Measurements from ENCODE around the gene FAM174C.

The FAM174C gene

GRCh38 chr19:1249990-1250436 lies 25.3 kb upstream of the FAM174C start:
- in situ Hi-C loops (cut with HindIII; ENCODE audit: low sequenced_read_pairs) = no loop called here

- in situ Hi-C loops (cut with HindIII; ENCODE audit: low sequenced_read_pairs) = no loop called here
Measured at GRCh38 chr19:1250437-1251260, 24.7 kb upstream of the FAM174C start.

- in situ Hi-C loops (cut with HindIII; ENCODE audit: low sequenced_read_pairs) = no loop called here
Measured at GRCh38 chr19:1251330-1252220, 23.8 kb upstream of the FAM174C start.

- in situ Hi-C loops (cut with HindIII; ENCODE audit: low sequenced_read_pairs) = no loop called here
Measured at GRCh38 chr19:1252221-1252820, 23.0 kb upstream of the FAM174C start.

- in situ Hi-C loops (cut with HindIII; ENCODE audit: low sequenced_read_pairs) = no loop called here
Measured at GRCh38 chr19:1252821-1253513, 22.4 kb upstream of the FAM174C start.

GRCh38 chr19:1253514-1254080 lies 21.7 kb upstream of the FAM174C start:
- in situ Hi-C loops (cut with HindIII; ENCODE audit: low sequenced_read_pairs) = no loop called here

GRCh38 chr19:1254081-1254527 lies 21.2 kb upstream of the FAM174C start:
- in situ Hi-C loops (cut with HindIII; ENCODE audit: low sequenced_read_pairs) = no loop called here

GRCh38 chr19:1254530-1255185 lies 20.7 kb upstream of the FAM174C start:
- in situ Hi-C loops (cut with HindIII; ENCODE audit: low sequenced_read_pairs) = no loop called here

- in situ Hi-C loops (cut with HindIII; ENCODE audit: low sequenced_read_pairs) = no loop called here
Measured at GRCh38 chr19:1255186-1256161, 19.9 kb upstream of the FAM174C start.

GRCh38 chr19:1256646-1257474 lies 18.5 kb upstream of the FAM174C start:
- in situ Hi-C loops (cut with HindIII; ENCODE audit: low sequenced_read_pairs) = no loop called here

- in situ Hi-C loops (cut with HindIII; ENCODE audit: low sequenced_read_pairs) = no loop called here
Measured at GRCh38 chr19:1257475-1258162, 17.7 kb upstream of the FAM174C start.

- in situ Hi-C loops (cut with HindIII; ENCODE audit: low sequenced_read_pairs) = no loop called here
Measured at GRCh38 chr19:1258163-1258492, 17.2 kb upstream of the FAM174C start.

- in situ Hi-C loops (cut with HindIII; ENCODE audit: low sequenced_read_pairs) = no loop called here
Measured at GRCh38 chr19:1258707-1259205, 16.6 kb upstream of the FAM174C start.

- in situ Hi-C loops (cut with HindIII; ENCODE audit: low sequenced_read_pairs) = no loop called here
Measured at GRCh38 chr19:1259206-1259875, 16.0 kb upstream of the FAM174C start.

GRCh38 chr19:1259876-1260748 lies 15.2 kb upstream of the FAM174C start:
- in situ Hi-C loops (cut with HindIII; ENCODE audit: low sequenced_read_pairs) = no loop called here
